AG04450 (cell line): ENCODE data around the gene GSG1L. TPM values are rescaled to one million over a fixed set of nuclear protein-coding genes. Genes with fewer than 3 reads are reported as not detected.

Experiments
- CTCF ChIA-PET: fragments of 300-600, 350-600 bp; formaldehyde crosslinking; extraction: SDS; loops from one replicate; lab custom pipeline; 2022; ENCODE audit warnings: antibody characterized with exemption, inconsistent platforms; lab: Charles Lee
- POLR2A ChIA-PET: fragments of 350-600 bp; formaldehyde crosslinking; extraction: SDS; loops from one replicate; lab custom pipeline; 2021; ENCODE audit warnings: antibody characterized with exemption, inconsistent platforms; lab: Yijun Ruan, JAX
- DNase-seq: peaks from one replicate; pipeline ENCODE4 v3.0.0-alpha.2; 2011; ENCODE audit warnings: low read depth, low spot score
- H3K27ac ChIP-seq: one replicate; pipeline ENCODE4 v1.5.1; 2012; ENCODE audit warnings: low read depth, low read length, control low read depth
- H3K27me3 ChIP-seq: one replicate; pipeline ENCODE4 v1.6.0; 2012; ENCODE audit warnings: low read length; ENCODE audit not compliant: control insufficient read depth, insufficient read depth
- H3K4me3 ChIP-seq: 2 replicates; pipeline ENCODE4 v1.5.1; 2011; ENCODE audit warnings: mild to moderate bottlenecking, low read depth, low read length, control low read depth
- H3K9me3 ChIP-seq: 2 replicates; pipeline ENCODE4 v1.5.1; 2012; ENCODE audit warnings: low read length; ENCODE audit not compliant: control insufficient read depth, insufficient read depth
- CTCF ChIP-seq: IDR thresholded peaks from 2 replicates; pipeline ENCODE4 v1.5.1; 2011; ENCODE audit warnings: low read depth, low read length, control low read depth, inconsistent platforms
- polyA plus RNA-seq: library from polyadenylated mRNA; depleted of rRNA; stranded (reverse); fragments of >200 nt; gene quantifications from 2 replicates; pipeline ENCODE4 v1.2.3, GENCODE V29; 2011

The GSG1L gene
- polyA plus RNA-seq, 1 experiment = not detected

- Histone ChIP-seq H3K4me3 (no peak overlapping the region), H3K27me3 (no peaks in the 10 kb centered on the region), H3K9me3 (peaks cover 4% of the 10 kb centered on the region; the same call in 1 of the 2 replicates), H3K27ac (no peak overlapping the region)
- no peak for DNase-seq
- TF ChIP-seq CTCF = no peak
- ChIA-PET POLR2A (no interaction called here), CTCF (no interaction called here)
Measured at GRCh38 chr16:28001184-28001583, 62.3 kb downstream of the GSG1L start.

DNA sequence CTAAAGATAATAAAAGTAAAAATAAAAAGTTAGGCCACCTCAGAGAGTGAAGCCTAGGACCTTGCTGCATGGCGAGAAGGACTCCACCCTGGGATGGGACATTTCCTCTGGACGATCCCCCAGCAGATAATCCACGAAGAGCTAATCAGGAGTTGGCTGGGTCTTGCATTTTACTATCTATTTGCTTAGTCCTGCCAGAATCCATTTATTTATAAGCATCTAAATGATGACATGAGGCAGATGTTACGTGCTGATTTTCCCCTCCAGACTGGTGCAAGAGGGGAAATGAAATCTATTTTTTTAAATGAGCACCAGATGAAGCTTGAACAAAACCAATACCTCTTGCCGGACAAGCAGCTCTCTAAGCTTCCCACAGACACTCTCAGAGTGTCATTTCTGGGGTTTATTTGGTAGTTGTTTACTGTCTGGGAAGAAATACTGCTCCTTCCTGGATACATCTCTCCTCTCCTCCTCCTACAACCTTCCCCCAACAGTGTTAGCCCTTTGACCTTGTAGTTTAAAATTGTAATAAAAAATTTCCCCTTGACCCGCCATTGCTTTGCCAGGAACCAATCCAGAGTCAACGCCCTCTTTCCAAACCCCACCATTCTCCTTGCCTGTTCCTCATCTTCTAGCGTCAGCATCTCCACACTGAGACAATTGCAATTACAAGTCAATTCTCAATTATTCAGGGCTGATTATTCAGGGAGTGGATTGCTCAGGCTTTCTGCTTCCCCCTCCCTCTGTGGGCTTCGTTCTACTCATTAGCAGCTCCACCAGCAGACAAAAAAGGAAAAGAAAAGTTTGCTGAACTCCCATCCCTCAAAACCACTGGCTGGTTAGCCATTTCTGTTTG is 63.0 kb downstream of the GSG1L start:
- H3K4me3 ChIP-seq = no peak overlapping the region
- H3K27me3 ChIP-seq = no peaks in the 10 kb centered on the region
- DNase-seq = no peak
- no peak for TF ChIP-seq CTCF
- peaks cover 4% of the 10 kb centered on the region; the same call in 1 of the 2 replicates for H3K9me3 ChIP-seq
- POLR2A ChIA-PET = no interaction called here
- H3K27ac ChIP-seq = no peak overlapping the region
- CTCF ChIA-PET = no interaction called here

- POLR2A ChIA-PET = no interaction called here
- peaks cover 4% of the 10 kb centered on the region; the same call in 1 of the 2 replicates for H3K9me3 ChIP-seq
- CTCF ChIA-PET = no interaction called here
- no peak for DNase-seq
- TF ChIP-seq CTCF = no peak
- H3K4me3 ChIP-seq = no peak overlapping the region
- no peaks in the 10 kb centered on the region for H3K27me3 ChIP-seq
- no peak overlapping the region for H3K27ac ChIP-seq
Measured at GRCh38 chr16:27999687-28000086, 63.8 kb downstream of the GSG1L start.

DNA sequence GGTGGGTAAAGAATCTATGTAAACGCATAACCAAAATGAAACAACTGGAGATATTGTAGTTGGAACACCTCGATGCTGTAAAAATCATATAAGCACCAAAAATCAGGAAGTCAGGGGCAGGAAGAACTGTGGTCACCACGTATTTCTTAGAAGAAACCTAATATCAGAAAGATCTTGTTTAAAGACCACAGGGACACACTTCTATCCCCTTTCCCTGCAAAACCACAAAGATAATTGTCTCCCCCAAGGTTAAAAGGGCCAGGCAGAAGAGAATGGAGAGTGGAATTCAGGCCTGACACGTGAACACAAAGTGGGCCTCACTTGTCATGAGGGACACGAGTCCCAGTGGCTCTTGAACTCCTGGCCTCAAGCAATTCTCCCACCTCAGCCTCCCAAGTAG is 68.1 kb downstream of the GSG1L start:
- H3K27me3 ChIP-seq = peaks cover 2% of the 10 kb centered on the region

More for the DNA sequence above, 68.1 kb downstream of the GSG1L start:
- ChIA-PET POLR2A (no interaction called here), CTCF (interaction anchor here (0.7 kb wide), 1 partner anchor 712 kb away, joined by 7 read pairs; no protein-coding TSS in a partner anchor)
- no peak for DNase-seq
- TF ChIP-seq CTCF = no peak
- Histone ChIP-seq H3K4me3 (no peak overlapping the region), H3K27ac (no peak overlapping the region), H3K9me3 (peaks cover 7% of the 10 kb centered on the region; the same call in 1 of the 2 replicates)
